K562 (cell line): ENCODE data around the gene ACSS2. TPM values are rescaled to one million over a fixed set of nuclear protein-coding genes. Genes with fewer than 3 reads are reported as not detected.

Experiments used
- CBFA2T2 ChIP-seq: fragments of 450-650 bp; conservative IDR thresholded peaks from 2 replicates; pipeline ENCODE4 v1.6.1; 2017; ENCODE audit warnings: mild to moderate bottlenecking
- CUX1 ChIP-seq: fragments of 200-800 bp; sonication (Bioruptor generic); IDR thresholded peaks from 2 replicates; pipeline ENCODE4 v1.6.1; 2016; ENCODE audit warnings: missing genetic modification characterization, missing compliant biosample characterization
- HDAC6 ChIP-seq: IDR thresholded peaks from 2 replicates; pipeline ENCODE4 v1.6.1; 2012; ENCODE audit warnings: low read depth, mild to moderate bottlenecking, control low read depth, inconsistent platforms, low read length, moderate library complexity
- IRF2 ChIP-seq: sonication (generic); formaldehyde crosslinking; IDR thresholded peaks from 2 replicates; pipeline ENCODE4 v1.8.1; 2022; ENCODE audit warnings: mild to moderate bottlenecking, missing genetic modification reagents
- KLF10 ChIP-seq: fragments of 250-450 bp; sonication (Bioruptor Pico); IDR thresholded peaks from 2 replicates; pipeline ENCODE4 v1.6.1; 2021; ENCODE audit warnings: matching md5 sums
- PCBP2 ChIP-seq: fragments of 200-400 bp; formaldehyde crosslinking; IDR thresholded peaks from 2 replicates; pipeline ENCODE4 v1.6.1; 2018; ENCODE audit warnings: low read length, low read depth, mild to moderate bottlenecking, moderate library complexity; ENCODE audit not compliant: poor library complexity, severe bottlenecking
- POLR3G ChIP-seq: IDR thresholded peaks from 2 replicates; pipeline ENCODE4 v1.6.1; 2011; ENCODE audit not compliant: insufficient read length, insufficient replicate concordance; ENCODE audit errors: extremely low read depth
- SP2 ChIP-seq: IDR thresholded peaks from 2 replicates; pipeline ENCODE4 v1.6.1; 2011; ENCODE audit warnings: mild to moderate bottlenecking, low read depth, low read length, moderate library complexity; ENCODE audit not compliant: poor library complexity, severe bottlenecking; ENCODE audit errors: extremely low read depth
- SREBF1 ChIP-seq: fragments of 150-350 bp; IDR thresholded peaks from 2 replicates; pipeline ENCODE4 v1.6.1; 2014; ENCODE audit warnings: antibody characterized with exemption, low read depth, low read length, borderline replicate concordance
- SUPT5H ChIP-seq: fragments of 450-650 bp; IDR thresholded peaks from 2 replicates; pipeline ENCODE4 v1.6.1; 2016
- TAF1 ChIP-seq: IDR thresholded peaks from 2 replicates; pipeline ENCODE4 v1.6.1; 2011; ENCODE audit warnings: mild to moderate bottlenecking, low read length, moderate library complexity; ENCODE audit not compliant: insufficient read depth, control insufficient read depth, severe bottlenecking; ENCODE audit errors: extremely low read depth
- TCFL5 ChIP-seq: fragments of 250-450 bp; sonication (Bioruptor Pico); conservative IDR thresholded peaks from 2 replicates; pipeline ENCODE4 v1.6.1; 2021; ENCODE audit warnings: mild to moderate bottlenecking, moderate library complexity, matching md5 sums
- TGIF2 ChIP-seq: sonication (generic); formaldehyde crosslinking; IDR thresholded peaks from 2 replicates; pipeline ENCODE4 v1.8.1; 2022; ENCODE audit warnings: mild to moderate bottlenecking, missing genetic modification reagents, moderate library complexity
- ZNF277 ChIP-seq: fragments of 250-450 bp; sonication (Bioruptor Pico); IDR thresholded peaks from 2 replicates; pipeline ENCODE4 v1.8.0; 2022; ENCODE audit warnings: inconsistent platforms, mild to moderate bottlenecking, moderate library complexity, borderline replicate concordance
- ZNF512 ChIP-seq: IDR thresholded peaks from 2 replicates; pipeline ENCODE4 v1.6.1; 2016; ENCODE audit warnings: missing genetic modification characterization, missing compliant biosample characterization
- ZNF695 ChIP-seq: fragments of 450-650 bp; formaldehyde crosslinking; IDR thresholded peaks from 2 replicates; pipeline ENCODE4 v1.4.0; 2020; ENCODE audit warnings: mild to moderate bottlenecking, moderate library complexity
- polyA plus RNA-seq, 8 experiments: library from polyadenylated mRNA; depleted of rRNA in 4 of 8; stranded (reverse) in 5 of 8; unstranded in 3 of 8; fragments of >200 nt; fragmentation: Nextera tagmentation in 2 of 8; fragmentation: Illumina TruSeq in 1 of 8; extraction: Ambion mirVana in 2 of 8; extraction: Trizol in 1 of 8; gene quantifications; 2 replicates each; pipeline versions ENCODE4 v1.2.1 to v1.2.3, GENCODE V29; 2011 to 2014; ENCODE audit warnings: inconsistent platforms in 1 of 8, missing spikeins in 1 of 8
- total RNA-seq, 7 experiments: library from RNA; depleted of rRNA in 6 of 7; stranded (reverse); fragments of >200 nt in 6 of 7; fragmentation: Illumina TruSeq in 2 of 7; extraction: Trizol in 2 of 7; gene quantifications; 2 replicates each; pipeline versions ENCODE4 v1.2.1 to v1.2.3, GENCODE V29; 2011 to 2021; ENCODE audit warnings: low replicate concordance in 1 of 7

The ACSS2 gene
- total and polyA plus RNA-seq, 9 of the 15 experiments (the other 6 are each of a cell fraction or from before 2014, with no cell fraction given) = 21.9 to 246 (median 66.2) TPM

- TF ChIP-seq CUX1 (CRISPR knock-in tag) = no peak
- no peak for TF ChIP-seq CBFA2T2
- no peak for TF ChIP-seq ZNF512 (tag)
- no peak for TF ChIP-seq ZNF695 (CRISPR knock-in tag)
- TF ChIP-seq SUPT5H = peak; percentile 83
- TF ChIP-seq TCFL5 (CRISPR knock-in tag) = no peak
- no peak for TF ChIP-seq POLR3G
- no peak for TF ChIP-seq PCBP2
- TF ChIP-seq ZNF277 (CRISPR knock-in tag) = no peak
- no peak for TF ChIP-seq HDAC6
- no peak for TF ChIP-seq IRF2 (CRISPR knock-in tag)
- no peak for TF ChIP-seq KLF10 (CRISPR knock-in tag)
- peak; percentile 76 for TF ChIP-seq TAF1
- no peak for TF ChIP-seq SP2
- TF ChIP-seq TGIF2 (CRISPR knock-in tag) = 0 out of 2 replicates have a peak, but pooled peaks have one; percentile 62
- no peak for TF ChIP-seq SREBF1
Measured at GRCh38 chr20:34876406-34877282, at the start of gene ACSS2 (continued).
